Measurements from ENCODE around the gene THOC7.

THOC7 gene

DNA sequence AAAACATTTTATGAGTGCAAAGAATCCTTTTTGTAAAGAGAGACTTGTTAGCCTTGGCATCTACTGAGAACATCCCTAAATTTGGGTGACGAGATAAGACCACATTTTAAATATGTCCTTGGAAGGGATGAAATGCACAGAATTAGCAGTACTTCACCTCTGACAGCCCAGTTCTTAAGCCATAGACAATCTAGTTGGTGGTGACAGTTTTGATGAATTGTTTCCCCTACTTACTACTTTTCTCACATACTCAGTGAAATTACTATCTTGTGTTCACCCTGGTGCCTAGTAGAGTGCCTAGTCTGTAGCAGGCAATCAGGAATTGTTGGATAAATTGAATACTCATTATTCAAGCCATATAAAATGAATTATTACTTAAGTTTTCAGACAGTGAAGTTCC, 45.2 kb upstream of the THOC7 start:
- TF ChIP-seq, protein P1, sequence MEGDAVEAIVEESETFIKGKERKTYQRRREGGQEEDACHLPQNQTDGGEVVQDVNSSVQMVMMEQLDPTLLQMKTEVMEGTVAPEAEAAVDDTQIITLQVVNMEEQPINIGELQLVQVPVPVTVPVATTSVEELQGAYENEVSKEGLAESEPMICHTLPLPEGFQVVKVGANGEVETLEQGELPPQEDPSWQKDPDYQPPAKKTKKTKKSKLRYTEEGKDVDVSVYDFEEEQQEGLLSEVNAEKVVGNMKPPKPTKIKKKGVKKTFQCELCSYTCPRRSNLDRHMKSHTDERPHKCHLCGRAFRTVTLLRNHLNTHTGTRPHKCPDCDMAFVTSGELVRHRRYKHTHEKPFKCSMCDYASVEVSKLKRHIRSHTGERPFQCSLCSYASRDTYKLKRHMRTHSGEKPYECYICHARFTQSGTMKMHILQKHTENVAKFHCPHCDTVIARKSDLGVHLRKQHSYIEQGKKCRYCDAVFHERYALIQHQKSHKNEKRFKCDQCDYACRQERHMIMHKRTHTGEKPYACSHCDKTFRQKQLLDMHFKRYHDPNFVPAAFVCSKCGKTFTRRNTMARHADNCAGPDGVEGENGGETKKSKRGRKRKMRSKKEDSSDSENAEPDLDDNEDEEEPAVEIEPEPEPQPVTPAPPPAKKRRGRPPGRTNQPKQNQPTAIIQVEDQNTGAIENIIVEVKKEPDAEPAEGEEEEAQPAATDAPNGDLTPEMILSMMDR (IDR thresholded peaks at IDR 0.05): no peak

DNA sequence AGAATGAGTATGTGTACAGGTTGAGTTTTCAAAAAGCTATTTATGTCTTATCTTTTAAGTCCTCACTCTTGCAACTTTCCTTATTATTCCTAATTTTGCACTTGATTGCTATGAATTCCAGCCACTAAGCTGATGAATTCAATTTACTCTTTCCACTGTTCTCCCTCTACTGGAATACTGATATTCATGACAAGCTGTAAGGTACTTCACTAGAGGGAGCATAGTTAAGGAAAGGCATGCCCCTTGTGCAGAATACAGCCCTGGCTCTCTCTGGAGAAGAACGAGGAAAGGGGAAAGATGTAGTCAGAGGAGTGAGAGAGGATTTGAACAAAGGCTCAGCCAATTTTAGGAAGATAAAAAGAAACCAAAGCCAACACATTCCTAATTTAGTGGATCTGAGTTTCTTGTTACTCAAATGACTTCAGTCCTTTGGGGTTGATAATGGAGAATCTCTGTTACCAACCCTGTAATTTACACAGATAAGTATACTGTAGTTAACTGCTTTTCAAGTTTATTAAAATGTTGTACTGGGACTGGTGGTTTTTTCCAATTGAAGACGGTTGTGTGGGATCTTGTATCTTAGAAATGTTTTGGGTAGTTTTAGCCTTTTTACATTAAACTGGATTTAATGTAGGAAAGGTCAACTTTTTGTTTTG, 44.6 kb upstream of the THOC7 start:
- TF ChIP-seq, protein P1 (IDR thresholded peaks at IDR 0.05): no peak

DNA sequence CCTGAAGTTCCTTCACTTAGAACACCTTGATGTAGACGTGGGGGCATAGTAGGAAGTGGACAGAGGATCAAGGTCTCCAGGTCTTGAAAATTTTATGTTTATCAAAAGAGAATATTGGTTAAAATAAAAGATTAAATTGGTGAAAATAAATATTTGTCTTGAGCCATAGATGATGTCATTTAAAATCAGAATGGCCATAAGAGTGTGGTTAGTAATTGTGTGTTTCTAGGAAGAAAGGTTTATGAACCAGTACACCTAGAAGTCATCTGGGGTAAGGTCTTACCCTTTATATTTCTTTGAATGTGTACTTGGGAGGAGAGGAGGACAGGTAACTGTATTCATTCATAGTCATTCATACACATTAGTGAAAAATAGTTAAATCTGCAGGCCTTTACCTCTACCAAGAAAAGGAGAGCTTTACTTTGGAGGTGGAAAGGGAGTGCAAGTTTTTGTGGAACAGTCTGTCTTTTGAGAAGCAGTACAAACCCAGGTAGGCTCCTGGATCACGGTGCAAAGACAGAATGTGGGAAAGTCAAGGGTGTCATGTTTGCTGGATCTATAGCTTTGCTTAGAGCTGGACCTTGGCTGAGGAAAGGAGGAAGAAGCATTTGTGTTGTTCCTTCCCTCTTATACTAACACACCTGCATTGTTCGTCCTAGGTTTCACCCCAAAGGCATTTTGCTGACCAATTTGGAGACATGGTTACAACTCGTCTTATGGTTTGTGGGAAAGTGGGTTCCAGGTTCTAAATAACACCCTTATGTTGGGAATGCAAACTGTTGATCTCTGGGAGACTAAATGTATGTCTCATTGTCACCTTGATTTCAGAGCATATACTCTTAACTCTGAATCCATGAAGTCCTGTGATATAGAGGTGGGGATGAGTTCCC, 42.4 kb upstream of the THOC7 start:
- TF ChIP-seq, protein P1 (IDR thresholded peaks at IDR 0.05): no peak

DNA sequence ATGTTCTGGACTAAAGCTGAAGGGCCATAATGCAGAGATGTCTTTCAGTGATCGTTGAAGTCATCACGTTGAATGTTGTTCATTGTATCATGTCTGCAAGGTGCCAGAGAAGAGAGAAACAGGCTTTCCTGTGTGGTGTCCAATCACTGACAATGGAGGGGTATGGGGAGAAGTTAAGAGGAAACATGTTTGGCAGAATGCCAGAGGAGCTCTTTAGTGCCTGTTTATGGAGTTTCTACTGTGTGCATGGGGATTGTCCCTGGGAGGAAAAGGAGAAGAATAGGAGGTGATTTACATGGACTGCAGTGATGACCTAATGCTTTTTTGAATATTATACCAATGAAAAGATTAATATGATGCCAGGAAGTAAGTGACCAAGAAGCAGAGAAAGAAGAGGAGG, 36.9 kb upstream of the THOC7 start:
- TF ChIP-seq, protein P1 (IDR thresholded peaks at IDR 0.05): no peak

DNA sequence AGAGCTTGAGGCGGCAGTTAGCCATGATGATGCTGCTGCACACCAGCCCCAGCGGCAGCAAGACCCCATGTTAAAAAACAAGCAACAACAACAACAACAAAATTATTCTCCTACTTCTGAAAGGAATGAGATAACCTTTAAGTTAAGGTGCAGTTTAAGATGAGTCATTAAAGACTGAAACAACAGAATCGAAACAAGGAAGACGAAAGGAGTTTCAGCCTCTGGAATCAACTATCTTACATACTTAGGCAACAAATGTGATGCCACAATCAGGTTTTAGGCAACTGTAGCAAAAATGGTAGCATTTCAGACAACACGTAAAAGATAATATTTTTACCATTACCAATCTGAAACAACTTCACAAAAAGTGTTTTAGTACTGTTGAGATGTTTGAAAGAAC, 36.4 kb upstream of the THOC7 start:
- TF ChIP-seq, protein P1 (IDR thresholded peaks at IDR 0.05): no peak

DNA sequence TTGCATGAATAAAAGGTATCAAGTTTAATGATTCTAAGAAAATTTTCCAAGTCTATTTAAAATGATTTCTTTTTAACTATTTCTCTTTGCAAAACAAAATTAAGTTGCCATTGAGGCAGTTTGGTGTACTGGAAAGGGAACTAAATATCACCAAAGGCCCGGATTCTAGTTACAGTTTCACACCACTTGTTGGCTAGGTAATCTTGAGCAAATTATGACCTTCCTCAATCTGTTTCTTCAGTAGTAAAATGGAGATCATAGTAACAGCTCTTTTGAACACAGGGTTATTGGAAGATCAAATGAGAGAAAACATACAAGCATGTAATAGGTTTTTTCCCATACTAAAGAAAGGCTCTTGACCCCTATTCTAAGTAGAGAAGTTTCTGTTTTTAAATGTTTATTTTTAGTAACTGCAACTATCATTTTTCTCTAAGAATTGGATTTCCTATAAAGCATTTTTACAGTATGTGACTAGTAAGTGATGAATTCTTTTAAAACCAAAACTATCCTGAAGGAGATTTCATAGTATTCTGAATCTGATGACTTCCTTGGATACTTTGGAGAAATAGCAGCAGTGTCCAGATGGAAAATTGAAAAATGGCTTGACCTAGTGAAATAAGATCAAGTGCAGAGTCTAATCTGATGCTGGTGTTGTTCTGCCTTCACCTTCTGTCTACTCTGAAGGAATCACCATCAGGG, 32.9 kb upstream of the THOC7 start:
- TF ChIP-seq, protein P1 (IDR thresholded peaks at IDR 0.05): no peak

DNA sequence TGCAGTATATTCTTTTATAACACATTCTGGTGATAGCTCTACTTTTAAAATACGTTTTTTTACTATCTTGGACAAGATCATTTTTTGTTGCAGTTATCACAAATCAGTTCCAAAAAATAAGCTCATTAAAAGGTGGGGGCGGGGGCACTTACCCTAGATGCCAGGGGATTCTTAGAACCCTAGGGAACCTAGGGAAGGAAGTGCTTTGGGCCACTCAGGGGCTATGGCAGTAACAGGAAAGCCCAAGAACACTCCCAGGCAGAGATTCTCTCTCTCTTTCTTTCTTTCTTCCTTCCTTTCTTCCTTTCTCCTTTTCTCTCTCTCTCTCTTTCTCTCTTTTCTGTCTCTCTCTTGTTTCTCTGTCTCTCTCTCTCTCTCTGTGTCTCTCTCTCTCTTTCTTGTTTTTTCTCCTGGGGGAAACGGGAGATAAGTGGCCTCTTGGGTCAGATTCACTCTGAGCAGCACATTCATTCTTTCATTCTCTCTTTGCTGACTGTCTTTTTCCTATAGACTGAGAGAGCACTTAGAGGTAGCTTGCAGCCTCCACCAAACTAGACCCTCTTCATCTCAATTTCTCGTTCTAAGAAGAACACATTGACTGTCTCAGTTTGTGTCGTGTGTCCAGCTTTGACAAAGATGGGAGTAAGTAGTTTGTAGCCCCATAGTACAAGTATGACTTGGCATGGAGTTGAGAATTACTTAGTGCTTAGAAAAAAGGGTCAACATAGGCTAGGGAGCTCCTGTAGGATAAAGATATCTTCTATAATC, 32.0 kb upstream of the THOC7 start:
- TF ChIP-seq, protein P1 (IDR thresholded peaks at IDR 0.05): no peak
